Skin of body (tissue), 2 donors: ENCODE measurements around the gene NUP93. TPM values are rescaled to one million over a fixed set of nuclear protein-coding genes. Genes with fewer than 3 reads are reported as not detected.
"Not testable (repeated sequence)": the region's sequence is repeated elsewhere in the genome, so short reads cannot be mapped to it uniquely, and the experiment has no call there.

Experiments
- DNase-seq: peaks from one replicate; lab custom pipeline; 2025; lab: John Stamatoyannopoulos, UW
- total RNA-seq: library from RNA; depleted of rRNA; stranded (reverse); fragments of >200 nt; gene quantifications from one replicate; pipeline ENCODE4 v1.2.3, GENCODE V29; 2014

The NUP93 gene
- total RNA-seq, 1 donor from 2014 or later = 41.8 TPM

DNA sequence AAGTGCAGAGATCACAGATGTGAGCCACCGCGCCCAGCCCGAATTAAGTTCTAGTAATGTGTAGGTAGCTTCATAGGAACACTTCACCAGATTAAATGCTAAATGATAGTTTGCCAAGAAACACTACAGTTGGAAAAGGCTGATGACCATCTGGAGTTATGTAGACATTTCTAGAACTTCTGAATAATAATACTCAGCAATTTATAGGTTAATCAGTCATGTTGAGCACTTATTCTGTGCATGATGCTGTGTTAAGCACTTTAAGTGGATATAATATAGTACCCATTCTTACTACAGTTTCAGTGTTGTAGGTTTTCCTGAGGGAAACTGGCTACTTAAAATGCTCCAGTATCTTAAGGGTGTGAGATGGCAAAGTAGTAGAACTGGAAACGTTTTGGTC, 45.2 kb downstream of the NUP93 start:
- DNase-seq = no peak

DNA sequence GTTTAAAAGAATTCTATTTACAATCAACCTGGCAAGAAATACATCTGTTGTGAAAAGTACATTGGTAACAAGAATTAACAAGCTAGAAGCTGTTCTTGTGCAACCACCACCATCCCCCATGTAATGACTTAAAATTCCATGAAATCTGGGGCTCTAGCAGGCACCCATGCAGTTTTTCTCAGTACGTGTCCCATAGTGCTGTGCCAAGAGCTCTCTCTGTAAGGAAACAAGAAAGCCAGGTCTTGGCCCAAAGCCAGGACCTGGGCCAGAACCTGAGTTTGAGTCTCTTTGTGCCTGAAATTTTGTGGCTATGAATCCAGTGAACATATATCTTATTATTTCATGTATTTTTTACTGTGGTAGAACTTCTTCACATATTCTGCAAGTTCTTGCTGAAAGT, 46.6 kb downstream of the NUP93 start:
- DNase-seq = no peak

DNA sequence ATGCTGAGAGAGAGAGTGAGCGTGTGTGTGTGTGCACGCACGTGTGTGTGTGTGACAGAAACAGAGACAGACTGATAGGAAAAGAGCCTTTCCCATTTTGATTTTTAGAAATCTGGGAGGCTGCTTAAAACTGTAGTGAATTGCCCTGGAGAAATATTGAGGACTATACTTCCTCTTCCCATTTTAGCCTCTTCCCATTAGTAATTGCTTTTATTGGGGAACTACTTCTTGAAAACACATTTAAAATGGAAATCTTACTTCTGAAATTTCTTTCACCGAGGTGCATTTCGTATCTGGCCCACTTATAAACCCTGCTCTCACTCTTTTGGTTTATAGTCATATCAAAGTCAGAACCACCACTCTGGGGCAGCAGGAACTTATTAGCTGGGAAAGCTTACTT, 47.1 kb downstream of the NUP93 start:
- DNase-seq = no peak

DNA sequence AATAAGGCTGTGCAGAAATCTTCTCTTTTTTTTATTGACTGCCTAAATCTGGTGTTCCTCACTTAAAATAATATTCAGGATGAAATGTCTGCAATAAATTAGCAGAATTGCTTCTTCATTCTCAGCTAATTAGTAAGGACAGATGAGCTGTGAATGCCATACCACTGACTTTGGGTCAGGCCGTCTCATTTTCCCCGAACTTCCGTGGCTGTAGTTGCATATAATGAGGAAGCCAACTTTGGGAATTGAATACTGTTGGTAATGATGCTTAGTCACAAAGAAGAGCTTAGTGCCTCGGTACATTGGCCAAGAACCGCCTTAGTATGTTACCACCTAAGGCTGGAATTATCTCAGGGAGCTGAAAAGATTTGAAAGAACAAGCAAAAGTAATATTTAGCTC, 47.6 kb downstream of the NUP93 start:
- DNase-seq = no peak

DNA sequence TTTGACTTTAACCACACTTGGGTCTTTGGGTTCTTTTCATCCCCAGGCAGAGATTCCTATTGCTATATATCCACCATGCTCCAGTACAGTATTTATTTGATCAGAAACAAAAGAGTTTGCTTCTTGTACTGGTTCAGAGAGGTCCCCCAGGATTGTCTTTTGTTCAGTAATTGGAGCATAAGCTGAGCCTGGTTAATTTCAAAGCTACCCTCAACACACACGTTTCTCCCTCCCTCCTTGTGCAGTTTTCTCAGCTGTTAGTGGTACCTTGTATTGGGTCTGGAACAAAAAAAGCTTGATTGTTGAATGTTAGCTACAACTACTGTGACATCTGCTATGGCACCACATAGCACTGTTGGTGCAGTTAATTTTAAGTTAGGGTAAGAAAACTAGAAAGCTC, 50.0 kb downstream of the NUP93 start:
- DNase-seq = no peak

DNA sequence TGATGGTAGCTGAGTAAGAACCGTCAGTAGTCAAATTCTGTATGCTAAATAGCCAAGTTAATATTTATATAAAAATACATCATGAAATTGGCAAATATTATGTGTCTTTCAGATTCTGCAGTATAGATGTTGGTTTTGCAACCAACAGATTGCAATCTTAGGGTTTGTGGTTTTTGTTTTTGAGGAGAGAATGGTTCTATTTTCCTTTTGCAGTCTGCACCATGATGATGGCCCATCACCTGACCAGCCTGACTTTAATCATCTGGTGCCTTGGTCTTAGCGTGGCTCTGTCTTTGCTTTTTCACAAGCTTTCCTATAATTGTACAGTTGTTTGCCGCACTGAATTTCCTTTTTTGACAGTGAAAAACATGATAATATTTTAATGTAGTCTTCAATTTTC, 50.7 kb downstream of the NUP93 start:
- no peak for DNase-seq

DNA sequence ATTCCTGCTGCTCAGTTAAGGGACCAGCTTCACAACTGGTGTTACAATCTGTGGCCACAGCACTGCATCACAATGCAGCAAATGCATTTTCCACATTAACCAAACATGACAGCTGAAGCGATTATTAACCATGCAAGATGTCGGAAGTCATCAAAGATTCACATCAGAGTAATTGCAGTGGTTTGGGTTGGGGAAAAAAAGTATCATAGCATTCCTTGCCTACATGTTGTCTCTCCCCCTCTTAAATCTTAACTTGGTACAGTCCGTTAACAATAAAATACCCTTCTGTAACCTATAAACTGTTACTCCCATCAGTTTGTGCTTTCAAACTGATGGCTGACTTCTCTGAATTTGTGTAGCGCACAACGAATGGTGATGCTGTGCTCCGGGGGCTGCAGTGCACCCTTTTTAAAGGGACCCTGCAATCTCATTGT, 51.6 kb downstream of the NUP93 start:
- DNase-seq = no peak

DNA sequence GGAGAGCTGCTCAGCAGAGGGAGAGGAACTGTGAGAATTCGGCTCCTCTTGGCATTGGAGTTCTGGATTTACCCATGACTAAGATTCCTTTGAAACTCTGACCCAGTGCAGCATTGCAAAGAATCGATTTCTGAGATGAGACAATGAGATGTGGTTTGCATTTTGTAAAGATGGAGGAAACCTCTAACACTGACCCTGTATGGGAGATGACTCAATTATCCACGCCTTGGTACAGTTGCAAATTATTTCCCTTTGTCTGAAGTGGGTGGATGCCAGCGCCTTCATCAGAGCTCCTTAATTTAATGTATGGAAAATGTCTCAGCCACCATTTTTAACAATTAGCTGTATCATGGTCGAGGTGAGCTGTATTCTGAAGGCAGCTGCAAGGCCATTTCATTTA, 53.4 kb downstream of the NUP93 start:
- no peak for DNase-seq

DNA sequence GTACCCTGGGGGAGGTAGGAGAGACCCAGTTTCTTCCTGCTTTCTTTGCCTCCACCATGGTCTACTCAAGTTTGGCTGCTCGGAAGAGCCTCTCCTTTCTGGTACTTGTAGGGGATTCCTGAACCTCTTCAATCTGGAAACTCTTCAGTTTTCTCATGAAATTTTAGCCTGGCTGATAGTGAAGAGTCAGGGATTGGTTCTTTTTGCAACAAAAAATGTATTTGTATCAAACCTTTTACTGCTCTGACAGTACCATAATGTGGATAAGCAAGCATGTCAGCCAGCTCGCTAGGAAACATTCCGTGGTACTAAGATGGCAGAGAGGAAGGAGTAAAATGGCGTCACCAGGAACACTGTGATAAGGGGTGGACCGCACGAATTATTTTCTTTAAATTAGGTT, 55.4 kb downstream of the NUP93 start:
- DNase-seq = no peak

DNA sequence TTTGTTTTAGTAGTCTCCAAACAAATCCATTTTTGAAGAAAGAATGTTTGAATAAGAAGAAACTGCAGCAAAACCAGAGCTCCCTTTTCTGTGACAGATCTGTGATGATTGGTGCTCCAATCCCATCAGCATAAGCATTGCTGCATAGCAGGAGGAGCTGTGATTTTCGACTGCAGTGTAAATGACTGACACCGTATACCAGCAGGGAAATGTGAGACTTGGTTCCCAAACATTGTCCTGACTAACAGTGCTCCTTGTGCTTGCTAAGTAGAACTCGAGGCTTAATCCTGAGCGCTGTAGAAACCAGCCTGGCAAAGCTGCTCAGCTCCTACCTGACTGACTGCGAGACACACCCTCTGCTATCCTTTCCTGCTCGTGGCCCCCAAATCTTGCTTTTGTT, 57.2 kb downstream of the NUP93 start:
- no peak for DNase-seq

DNA sequence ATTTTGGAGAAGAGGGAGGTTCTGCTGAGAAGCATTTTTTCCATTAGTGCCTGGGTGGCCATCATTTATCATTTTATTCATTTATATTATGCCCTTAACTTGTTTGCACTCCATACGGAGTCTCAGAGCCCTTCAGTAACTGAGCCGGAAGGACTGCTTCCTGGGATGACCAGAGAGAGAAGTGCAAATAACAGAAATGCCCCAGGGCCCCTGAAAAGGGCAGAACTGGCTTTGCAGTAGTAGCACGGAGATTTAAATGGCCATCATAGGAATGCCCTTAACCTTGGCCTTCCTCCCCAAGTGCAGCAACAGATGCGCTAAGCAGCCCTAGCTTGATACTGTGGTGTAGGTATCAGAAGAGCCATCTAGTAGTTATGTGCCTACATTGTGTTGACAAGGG, 58.5 kb downstream of the NUP93 start:
- DNase-seq = no peak

DNA sequence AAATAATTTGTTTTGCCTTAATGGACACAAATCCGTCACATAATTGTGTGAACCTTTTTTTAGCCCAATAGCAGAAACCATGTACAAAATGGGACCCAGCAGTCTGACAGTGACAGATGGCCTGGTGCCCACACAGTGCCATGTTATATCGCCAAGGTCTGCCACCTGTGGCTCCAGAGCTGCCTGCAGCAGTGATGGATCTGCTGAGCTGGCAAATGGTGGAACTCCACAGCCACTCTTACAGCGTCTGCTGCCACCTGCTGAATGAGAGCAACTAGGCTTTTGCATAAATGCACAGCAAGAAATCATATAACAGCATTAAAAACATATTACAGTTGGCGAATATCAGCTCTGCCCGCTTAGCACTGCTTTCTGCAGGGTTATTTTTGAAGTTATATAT, 59.4 kb downstream of the NUP93 start:
- no peak for DNase-seq

DNA sequence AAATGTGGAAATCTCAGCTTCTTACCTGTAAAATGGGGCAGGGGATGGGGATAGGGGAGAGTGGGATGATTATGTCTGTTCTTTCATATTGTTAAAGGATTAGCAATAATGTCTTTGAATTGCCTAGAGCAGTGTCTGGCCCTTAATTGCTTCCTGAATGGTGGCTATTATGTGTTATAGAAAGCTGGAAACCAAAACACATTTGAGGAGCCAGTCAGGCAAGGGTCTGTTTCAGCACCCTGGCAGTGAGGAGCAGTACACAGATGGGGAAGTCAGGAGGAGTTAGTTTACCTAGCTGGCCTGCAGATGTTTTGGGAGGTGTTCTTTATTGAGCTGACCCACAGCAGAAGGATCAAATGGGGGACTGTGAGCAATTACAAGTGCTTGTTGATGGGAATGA, 63.0 kb downstream of the NUP93 start:
- no peak for DNase-seq

DNA sequence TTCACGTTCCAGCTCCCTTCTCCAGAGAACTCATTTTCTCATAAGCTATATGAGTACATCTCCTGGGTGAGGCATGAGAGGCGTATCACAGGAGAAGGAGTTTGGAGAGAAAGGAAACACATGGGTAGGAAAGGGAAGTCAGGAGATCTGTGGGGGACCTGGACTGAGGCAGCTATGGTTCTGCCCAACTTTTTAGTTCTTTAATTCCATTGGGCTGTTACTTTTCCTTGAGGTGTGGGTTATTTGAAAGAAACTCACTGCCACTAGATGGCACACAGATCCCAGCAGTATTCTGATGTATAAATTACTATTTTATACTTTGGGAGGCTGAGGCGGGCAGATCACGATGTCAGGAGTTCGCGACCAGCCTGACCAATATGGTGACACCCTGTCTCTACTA, 63.6 kb downstream of the NUP93 start:
- no peak for DNase-seq

DNA sequence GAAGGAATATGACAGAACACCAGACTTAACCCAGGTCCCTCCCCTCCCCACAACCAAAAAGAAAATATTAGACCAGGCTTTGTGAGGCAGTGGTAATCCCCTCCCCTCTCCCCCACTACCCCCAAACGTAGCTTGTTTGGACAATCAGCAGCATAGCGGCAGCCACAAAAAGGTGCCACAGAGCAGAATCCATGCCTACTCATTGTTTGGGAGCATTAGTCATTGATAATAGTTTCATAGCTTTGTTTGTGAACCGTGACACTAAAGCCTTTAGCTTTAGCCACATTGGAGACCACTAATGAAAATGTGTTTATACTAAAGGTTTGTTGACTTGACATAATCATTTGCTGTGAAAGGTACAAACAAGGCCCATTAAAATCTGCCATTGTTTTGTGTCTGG, 65.1 kb downstream of the NUP93 start:
- no peak for DNase-seq

DNA sequence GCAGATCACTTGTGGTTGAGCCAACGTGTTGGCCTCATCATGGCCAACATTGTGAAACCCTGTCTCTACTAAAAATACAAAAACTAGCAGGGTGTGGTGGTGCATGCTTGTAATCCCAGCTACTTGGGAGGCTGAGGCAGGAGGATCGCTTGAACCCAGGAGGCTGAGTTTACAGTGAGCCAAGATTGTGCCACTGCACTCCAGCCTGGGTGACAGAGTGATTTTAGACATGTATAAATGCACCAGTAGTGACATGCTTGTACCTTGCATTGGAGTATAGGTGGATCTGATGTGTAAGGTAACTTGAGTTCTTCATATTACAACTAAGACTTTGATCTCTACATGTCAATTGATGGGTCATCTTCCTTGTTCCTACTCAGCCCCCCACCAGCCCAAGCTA, 67.1 kb downstream of the NUP93 start:
- not testable (repeated sequence) for DNase-seq

DNA sequence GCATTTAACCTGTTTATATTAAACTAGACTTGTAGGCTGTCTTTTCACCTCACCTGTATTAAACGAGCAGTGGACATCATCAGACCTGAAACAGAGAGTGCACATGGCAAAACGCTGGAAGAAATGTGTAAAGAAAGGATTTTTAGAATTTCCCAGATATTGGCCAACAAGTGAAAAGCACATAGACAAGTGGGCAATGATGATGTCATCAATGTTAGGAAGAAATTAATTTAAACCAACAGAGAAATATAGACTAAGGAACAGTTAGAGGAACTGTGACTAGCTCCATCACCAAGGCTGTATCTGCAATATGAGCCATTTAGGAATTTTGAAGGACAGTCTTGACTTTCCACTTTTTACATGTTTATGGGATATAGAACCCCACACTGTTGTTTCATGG, 67.9 kb downstream of the NUP93 start:
- no peak for DNase-seq

DNA sequence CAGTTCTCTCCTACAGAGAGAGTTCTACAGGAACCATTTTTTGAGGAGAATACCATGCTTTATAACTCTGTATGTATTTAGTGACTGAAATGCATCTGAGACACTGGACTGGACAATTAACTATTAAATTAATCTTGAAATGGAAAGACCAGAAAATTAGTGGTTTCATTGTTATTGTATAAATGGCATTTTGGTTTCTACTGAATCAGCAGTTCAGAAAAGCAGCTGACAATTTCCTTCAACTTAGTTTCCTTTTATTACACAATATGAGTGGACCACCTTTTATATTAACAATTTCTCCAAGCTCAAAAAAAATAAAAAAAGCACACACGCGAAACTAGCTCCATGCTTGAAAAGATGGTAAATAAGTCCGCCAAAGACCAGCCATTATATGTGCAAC, 69.0 kb downstream of the NUP93 start:
- no peak for DNase-seq

DNA sequence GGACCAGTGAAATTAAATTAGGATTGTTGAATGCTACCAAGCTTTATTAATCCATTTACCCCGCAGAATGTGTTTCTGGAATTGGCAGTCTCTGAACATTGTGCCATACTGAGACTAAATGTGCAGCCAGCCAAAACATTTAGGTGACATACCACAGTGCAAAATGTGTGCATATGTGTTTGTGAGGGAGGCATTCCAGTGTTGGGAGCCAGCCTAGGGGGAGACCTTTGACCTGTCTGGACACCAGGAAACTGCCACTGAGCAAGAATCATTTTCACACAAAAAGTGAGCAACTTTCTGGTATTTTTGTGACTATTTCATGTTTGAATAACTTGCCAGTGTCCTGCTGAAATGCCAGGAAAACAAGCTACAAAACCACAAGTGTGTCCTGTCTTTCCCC, 70.4 kb downstream of the NUP93 start:
- DNase-seq = no peak

DNA sequence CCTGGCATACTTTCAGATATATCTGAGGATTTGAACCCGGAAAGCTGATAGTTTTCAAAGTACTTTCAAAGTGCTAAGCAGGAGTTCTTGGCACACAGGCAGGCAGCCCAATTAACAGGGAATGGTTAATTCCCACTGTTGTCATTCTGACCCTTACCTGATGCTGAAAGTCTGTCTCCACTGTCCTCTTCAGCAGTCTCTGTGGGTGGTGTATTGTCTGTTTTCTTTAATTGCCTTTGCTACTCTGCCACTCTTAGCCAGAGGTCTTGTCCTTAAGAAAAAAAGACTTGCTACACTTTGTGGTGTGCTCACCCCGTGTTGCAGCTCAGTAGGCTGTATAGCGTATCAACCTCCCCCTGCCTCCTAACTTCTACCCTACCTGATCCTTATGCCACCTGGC, 71.8 kb downstream of the NUP93 start:
- DNase-seq = no peak

DNA sequence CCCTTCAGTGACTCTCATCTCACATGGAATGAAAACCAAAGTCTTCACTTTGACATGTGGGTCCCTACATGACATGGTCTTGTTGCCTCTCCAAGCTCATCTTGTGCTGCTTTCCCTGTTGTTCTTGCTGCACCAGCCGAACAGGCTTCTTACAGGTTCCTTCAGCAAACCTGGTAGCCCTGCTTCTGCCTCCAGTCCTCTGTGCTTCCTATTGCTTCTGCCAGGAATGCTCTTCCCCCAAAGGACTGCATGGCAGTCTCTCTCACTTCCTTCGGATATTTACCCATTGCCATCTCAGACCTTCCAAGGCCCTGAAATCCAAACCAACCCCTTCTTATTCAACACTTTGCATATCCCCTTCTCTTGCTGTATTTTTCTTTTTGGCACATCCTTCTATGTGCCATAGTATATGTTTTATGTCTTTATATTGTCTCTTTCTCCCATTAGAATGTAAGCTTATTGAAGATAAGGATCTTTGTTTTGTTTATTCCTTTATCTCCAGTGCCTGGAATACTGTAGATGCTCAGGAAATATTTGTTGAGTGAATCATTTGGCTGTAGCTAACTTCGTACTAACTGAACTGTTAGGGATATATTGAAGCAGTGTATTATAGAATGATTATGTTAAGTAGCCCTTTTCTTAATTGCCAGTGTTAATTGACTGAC, 77.2 kb downstream of the NUP93 start:
- no peak for DNase-seq

DNA sequence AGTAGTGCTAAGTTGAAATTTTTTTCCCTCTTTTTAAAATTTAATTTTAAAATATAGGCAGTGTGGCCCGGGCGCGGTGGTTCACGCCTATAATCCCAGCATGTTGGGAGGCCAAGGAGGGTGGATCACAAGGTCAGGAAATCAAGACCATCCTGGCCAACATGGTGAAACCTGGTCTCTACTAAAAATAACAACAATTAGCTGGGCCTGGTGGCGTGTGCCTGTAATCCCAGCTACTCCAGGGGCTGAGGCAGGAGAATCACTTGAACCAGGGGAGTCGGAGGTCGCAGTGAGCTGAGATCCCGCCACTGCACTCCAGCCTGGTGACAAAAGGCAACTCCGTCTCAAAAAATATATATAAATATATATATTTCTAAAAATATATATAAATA, 77.7 kb downstream of the NUP93 start:
- DNase-seq = not testable (repeated sequence)

DNA sequence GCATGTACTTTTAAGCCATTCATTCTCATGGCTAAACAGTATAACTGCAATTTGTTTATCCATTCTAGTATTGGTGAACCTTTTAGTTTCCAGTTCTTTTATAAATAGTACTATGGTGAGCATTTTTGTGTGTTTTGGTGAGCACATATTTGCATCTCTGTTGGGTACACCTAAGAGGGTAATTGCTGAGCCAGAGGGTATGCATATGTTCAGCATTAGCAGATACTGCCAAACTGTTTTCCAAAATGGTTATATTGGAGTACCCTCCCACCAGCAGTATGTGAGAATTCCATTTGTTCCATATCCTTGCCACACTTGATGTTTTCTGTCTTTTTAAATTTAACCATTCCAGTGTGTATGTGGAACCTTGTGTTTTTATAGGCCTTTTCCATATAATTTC, 81.0 kb downstream of the NUP93 start:
- DNase-seq = no peak

DNA sequence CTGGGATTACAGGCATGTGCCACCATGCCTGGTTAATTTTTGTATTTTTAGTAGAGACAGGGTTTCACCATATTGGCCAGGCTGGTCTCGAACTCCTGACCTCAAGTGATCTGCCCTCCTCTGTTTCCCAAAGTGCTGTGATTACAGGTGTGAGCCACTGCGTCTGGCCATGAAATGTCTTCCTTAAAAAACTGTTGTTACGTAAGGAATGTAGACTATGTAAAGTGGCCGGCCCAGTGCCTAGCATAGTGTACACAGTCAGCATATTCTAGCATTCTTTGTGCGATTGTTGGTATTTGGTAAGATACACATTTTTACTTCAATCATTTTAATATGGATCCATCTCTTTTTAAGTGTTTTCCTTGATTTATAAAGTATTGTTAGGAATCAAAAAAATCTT, 81.7 kb downstream of the NUP93 start:
- not testable (repeated sequence) for DNase-seq
